Astrocyte (in vitro differentiated cells and primary cell): ENCODE data around the gene KCNK13.

Source experiments
- EZH2 ChIP-seq: IDR thresholded peaks from 2 replicates; pipeline ENCODE4 v1.6.1; 2012; ENCODE audit warnings: mild to moderate bottlenecking, low read length, inconsistent platforms; ENCODE audit not compliant: insufficient read depth
- TF ChIP-seq, protein P1 (sequence below): IDR thresholded peaks from 2 replicates; pipeline ENCODE4 v1.5.1; 2011; ENCODE audit warnings: low read depth, mild to moderate bottlenecking, inconsistent platforms, low read length, moderate library complexity; ENCODE audit not compliant: insufficient read depth

- TF ChIP-seq, protein P1, sequence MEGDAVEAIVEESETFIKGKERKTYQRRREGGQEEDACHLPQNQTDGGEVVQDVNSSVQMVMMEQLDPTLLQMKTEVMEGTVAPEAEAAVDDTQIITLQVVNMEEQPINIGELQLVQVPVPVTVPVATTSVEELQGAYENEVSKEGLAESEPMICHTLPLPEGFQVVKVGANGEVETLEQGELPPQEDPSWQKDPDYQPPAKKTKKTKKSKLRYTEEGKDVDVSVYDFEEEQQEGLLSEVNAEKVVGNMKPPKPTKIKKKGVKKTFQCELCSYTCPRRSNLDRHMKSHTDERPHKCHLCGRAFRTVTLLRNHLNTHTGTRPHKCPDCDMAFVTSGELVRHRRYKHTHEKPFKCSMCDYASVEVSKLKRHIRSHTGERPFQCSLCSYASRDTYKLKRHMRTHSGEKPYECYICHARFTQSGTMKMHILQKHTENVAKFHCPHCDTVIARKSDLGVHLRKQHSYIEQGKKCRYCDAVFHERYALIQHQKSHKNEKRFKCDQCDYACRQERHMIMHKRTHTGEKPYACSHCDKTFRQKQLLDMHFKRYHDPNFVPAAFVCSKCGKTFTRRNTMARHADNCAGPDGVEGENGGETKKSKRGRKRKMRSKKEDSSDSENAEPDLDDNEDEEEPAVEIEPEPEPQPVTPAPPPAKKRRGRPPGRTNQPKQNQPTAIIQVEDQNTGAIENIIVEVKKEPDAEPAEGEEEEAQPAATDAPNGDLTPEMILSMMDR: no peak
- TF ChIP-seq EZH2: no peak
These were observed 8.8 kb upstream of the KCNK13 start for GRCh38 chr14:90053044-90053443.
